Ectodermal cell (in vitro differentiated cells): ENCODE measurements around the gene SLC1A1.

Source experiments
- H3K27ac ChIP-seq: 2 replicates; pipeline ENCODE4 v1.7.0; 2013; ENCODE audit warnings: mild to moderate bottlenecking, low read depth, low read length; ENCODE audit not compliant: insufficient read depth, poor library complexity, severe bottlenecking
- H3K27me3 ChIP-seq: 2 replicates; pipeline ENCODE4 v1.7.0; 2013; ENCODE audit warnings: mild to moderate bottlenecking, low read length; ENCODE audit not compliant: insufficient read depth, control insufficient read depth, poor library complexity, severe bottlenecking
- H3K36me3 ChIP-seq: one replicate; pipeline ENCODE4 v1.7.0; 2013; ENCODE audit warnings: low read length; ENCODE audit not compliant: control insufficient read depth, insufficient read depth
- H3K4me1 ChIP-seq: one replicate; pipeline ENCODE4 v1.7.0; 2013; ENCODE audit warnings: low read length; ENCODE audit not compliant: control insufficient read depth, insufficient read depth
- H3K4me3 ChIP-seq: 2 replicates; pipeline ENCODE4 v1.7.0; 2013; ENCODE audit warnings: low read depth, low read length, control low read depth; ENCODE audit not compliant: insufficient read depth
- H3K9me3 ChIP-seq: 2 replicates; pipeline ENCODE4 v1.7.0; 2013; ENCODE audit warnings: mild to moderate bottlenecking, low read length, moderate library complexity; ENCODE audit not compliant: control insufficient read depth
- WGBS, 2 experiments: methylation state at CpG; one replicate each; pipeline ENCODE4 v1.1.7; 2013; ENCODE audit warnings: missing lambda C conversion rate in 2 of 2; 5-methylcytosine and 5-hydroxymethylcytosine counted together

SLC1A1 gene

GRCh38 chr9:4622016-4622415 lies 131.7 kb downstream of the SLC1A1 start:
- 61 to 63% methylated on average over 10 of the region's 10 CpGs for WGBS, 2 experiments
- Histone ChIP-seq H3K27me3 (no peaks in the 10 kb centered on the region), H3K36me3 (no peaks in the 10 kb centered on the region), H3K9me3 (no peaks in the 10 kb centered on the region), H3K4me3 (no peak overlapping the region), H3K27ac (no peak overlapping the region), H3K4me1 (peaks cover 6% of the 10 kb centered on the region)

DNA sequence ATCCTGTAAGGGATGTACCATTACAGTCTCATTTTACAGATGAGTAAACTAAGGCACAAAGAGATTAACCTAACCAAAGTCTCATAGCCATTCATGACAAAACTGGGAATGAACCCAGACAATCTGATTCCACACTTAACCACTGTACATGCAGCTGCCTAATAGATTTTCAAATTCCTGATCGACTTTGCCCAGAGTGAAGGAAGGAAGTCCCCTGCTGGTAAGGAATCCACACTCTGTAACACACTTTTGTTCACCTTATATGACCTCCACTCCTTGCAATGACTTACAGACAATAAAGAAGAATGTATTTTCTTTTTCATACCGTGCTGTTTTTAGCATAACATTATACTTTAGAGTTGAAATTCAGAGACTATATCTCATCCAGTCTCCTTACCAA lies 140.6 kb downstream of the SLC1A1 start:
- Histone ChIP-seq H3K4me3 (no peak overlapping the region), H3K4me1 (no peaks in the 10 kb centered on the region), H3K9me3 (peaks cover 2% of the 10 kb centered on the region), H3K27ac (no peak overlapping the region), H3K36me3 (no peaks in the 10 kb centered on the region), H3K27me3 (no peaks in the 10 kb centered on the region)
- WGBS, 2 experiments = 22 to 50% methylated on average over 1 of the region's 2 CpGs
